ENCODE measurements around the gene PLA2G4B. TPM values are rescaled to one million over a fixed set of nuclear protein-coding genes. Genes with fewer than 3 reads are reported as not detected.

The PLA2G4B gene
- total RNA-seq, 1 experiment from 2014 or later = 3.7 TPM

- no peaks in the 10 kb centered on the region for H3K4me1 ChIP-seq (ENCODE audit: insufficient read depth, low read length)
- no peak overlapping the region for H2BK20ac ChIP-seq (ENCODE audit: low read depth, low read length, poor library complexity, severe bottlenecking)
- no peak overlapping the region for H3K23ac ChIP-seq (ENCODE audit: insufficient read length, low read depth, low read length)
- no peak overlapping the region for H3K4me2 ChIP-seq (ENCODE audit: insufficient read depth, insufficient read length, low read length)
- H2BK12ac ChIP-seq (ENCODE audit: insufficient read length, low read depth, low read length) = no peak overlapping the region
- peaks cover 10% of the 10 kb centered on the region for H3K23me2 ChIP-seq (ENCODE audit: insufficient read length, low read depth, low read length, poor library complexity, severe bottlenecking)
- Mint-ChIP-seq H3K9me3 (no peaks in the 10 kb centered on the region), H3K27me3 (ENCODE audit: low read depth) (no peaks in the 10 kb centered on the region), H3K4me3 (no peak overlapping the region), H3K4me1 (peaks cover 6 to 14% of the 10 kb centered on the region in 2 experiments), H3K27ac (no peak overlapping the region), H3K36me3 (ENCODE audit: insufficient read depth in 1 of 3, low read depth in 3 of 3) (peaks cover 0 to 8% (median 4%) of the 10 kb centered on the region in 3 experiments; a peak in 5 of 7 replicates)
- H3K79me1 ChIP-seq (ENCODE audit: insufficient read depth, low read depth, low read length, poor library complexity, severe bottlenecking) = no peaks in the 10 kb centered on the region
- H4K20me1 ChIP-seq (ENCODE audit: control insufficient read depth, insufficient read depth, insufficient read length) = no peaks in the 10 kb centered on the region
- H2BK5ac ChIP-seq (ENCODE audit: insufficient read length, low read length) = no peak overlapping the region
- no peak overlapping the region for H3T11ph ChIP-seq (ENCODE audit: low read length)
- no peak overlapping the region for H3K18ac ChIP-seq (ENCODE audit: insufficient read length, low read depth, low read length)
- H3K14ac ChIP-seq (ENCODE audit: insufficient read depth, low read length) = no peak overlapping the region
- no peak overlapping the region for H2BK120ac ChIP-seq (ENCODE audit: low read depth, low read length, poor library complexity, severe bottlenecking)
- no peak overlapping the region for H2AK5ac ChIP-seq (ENCODE audit: insufficient read length, low read length)
- no peaks in the 10 kb centered on the region for H3K79me2 ChIP-seq (ENCODE audit: insufficient read depth, low read length)
- no peaks in the 10 kb centered on the region for H3K27me3 ChIP-seq (ENCODE audit: insufficient read depth, low read length)
- TF ChIP-seq, protein P1, sequence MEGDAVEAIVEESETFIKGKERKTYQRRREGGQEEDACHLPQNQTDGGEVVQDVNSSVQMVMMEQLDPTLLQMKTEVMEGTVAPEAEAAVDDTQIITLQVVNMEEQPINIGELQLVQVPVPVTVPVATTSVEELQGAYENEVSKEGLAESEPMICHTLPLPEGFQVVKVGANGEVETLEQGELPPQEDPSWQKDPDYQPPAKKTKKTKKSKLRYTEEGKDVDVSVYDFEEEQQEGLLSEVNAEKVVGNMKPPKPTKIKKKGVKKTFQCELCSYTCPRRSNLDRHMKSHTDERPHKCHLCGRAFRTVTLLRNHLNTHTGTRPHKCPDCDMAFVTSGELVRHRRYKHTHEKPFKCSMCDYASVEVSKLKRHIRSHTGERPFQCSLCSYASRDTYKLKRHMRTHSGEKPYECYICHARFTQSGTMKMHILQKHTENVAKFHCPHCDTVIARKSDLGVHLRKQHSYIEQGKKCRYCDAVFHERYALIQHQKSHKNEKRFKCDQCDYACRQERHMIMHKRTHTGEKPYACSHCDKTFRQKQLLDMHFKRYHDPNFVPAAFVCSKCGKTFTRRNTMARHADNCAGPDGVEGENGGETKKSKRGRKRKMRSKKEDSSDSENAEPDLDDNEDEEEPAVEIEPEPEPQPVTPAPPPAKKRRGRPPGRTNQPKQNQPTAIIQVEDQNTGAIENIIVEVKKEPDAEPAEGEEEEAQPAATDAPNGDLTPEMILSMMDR (conservative IDR thresholded peaks at IDR 0.05) = no peak
- no peak overlapping the region for H4K8ac ChIP-seq (replicated peaks; ENCODE audit: insufficient read length, low read depth, low read length)
- H3K4ac ChIP-seq (ENCODE audit: low read depth, low read length) = no peak overlapping the region
- H2BK15ac ChIP-seq (ENCODE audit: low read depth, low read length) = no peak overlapping the region
- WGBS (ENCODE audit: extremely low coverage, insufficient read length, low lambda C conversion rate) = no CpG with 5 or more reads among the region's 11 CpGs
- no peak overlapping the region for H3K56ac ChIP-seq (ENCODE audit: insufficient read length, low read depth, low read length)
- H3K9me3 ChIP-seq (ENCODE audit: control insufficient read depth, low read depth, low read length) = no peaks in the 10 kb centered on the region
- H2AFZ ChIP-seq (ENCODE audit: low read length) = no peak overlapping the region
- H4K5ac ChIP-seq (ENCODE audit: insufficient read length, low read depth, low read length) = no peak overlapping the region
- DNase-seq = no peak
- H4K91ac ChIP-seq (ENCODE audit: insufficient read length, low read depth, low read length) = no peak overlapping the region
- H3K9ac ChIP-seq (ENCODE audit: extremely low read depth, insufficient read length, low read length) = no peak overlapping the region
- H3K27ac ChIP-seq (ENCODE audit: insufficient read length, low read depth, low read length) = no peak overlapping the region
Measured at GRCh38 chr15:41823502-41823901, 15.1 kb upstream of the PLA2G4B start.
